Heart left ventricle (tissue), 13 donors: Measurements from ENCODE around the gene CSTF2.
"Not testable (repeated sequence)": the region's sequence is repeated elsewhere in the genome, so short reads cannot be mapped to it uniquely, and the experiment has no call there.

Experiments
- CTCF ChIP-seq, 12 donors: fragments of 200-600 bp; sonication (generic) in 4 of 12; IDR thresholded peaks; one replicate each; pipeline versions ENCODE4 v1.5.0 to v1.8.0; 2018 to 2022; ENCODE audit warnings: antibody characterized with exemption in 12 of 12, mild to moderate bottlenecking in 5 of 12
- POLR2A ChIP-seq, 2 donors: fragments of 450-650 bp; IDR thresholded peaks; one replicate each; pipeline ENCODE4 v1.6.1; 2017; ENCODE audit warnings: antibody characterized with exemption in 2 of 2, mild to moderate bottlenecking in 2 of 2, moderate library complexity in 2 of 2
- donor health status: ischemic (EF 13 %, LVEDD 7.1; RV severe dilation, severe dysfunction).
- donor health status: DM: no; HTN: yes; CAD: no.
- donor health status: DM: no; HTN: no; CAD: no.
- donor health status: ischemic (EF 25% LVEDD 6.9; RV normal size, moderate dysfunction).
- donor health status: ischemic (EF 25% LVEDD 5.7; RV mildly dilated, moderate dysfunction).
- donor health status: ischemic (EF 35%, LVEDD 5.7; RV mildly dilated, moderate dysfunction).
- donor health status: nonischemic (EF 11% LVEDD 7.7; RV severe dilation, severe dysfunction).
- donor health status: DM: yes; HTN: yes; CAD: no.
- donor health status: PGD.
- donor health status: ischemic (EF 29% LVEDD 5.4; RV normal size, mild dysfunction).
- donor health status: nonischemic (EF 23%, LVEDD 6.1; RV moderate dilation, normal function).

- TF ChIP-seq CTCF, POLR2A (IDR thresholded peaks at IDR 0.05): not testable (repeated sequence)
These were observed 11.9 kb upstream of the CSTF2 start for GRCh38 chrX:100808265-100808664.
